B cell (primary cell): Measurements from ENCODE around the gene UBR2. TPM values are rescaled to one million over a fixed set of nuclear protein-coding genes. Genes with fewer than 3 reads are reported as not detected.

ENCODE experiments used
- ATAC-seq: fragments of 200-7000 bp; cut with Tn5 transposase; one replicate; pipeline ENCODE4 v1.10.0; 2021; ENCODE audit warnings: low read depth, mild to moderate bottlenecking, moderate number of reproducible peaks, moderate library complexity
- CTCF ChIA-PET: fragments of 350-600 bp; sonication (Branson Sonifier 250); formaldehyde crosslinking; loops from one replicate; lab custom pipeline; 2021; ENCODE audit warnings: antibody characterized with exemption, inconsistent platforms; lab: Charles Lee
- POLR2A ChIA-PET: fragments of 350-600 bp; sonication (Branson Sonifier 250); formaldehyde crosslinking; loops from one replicate; lab custom pipeline; 2021; ENCODE audit warnings: antibody characterized with exemption; lab: Charles Lee
- DNase-seq: peaks from one replicate; pipeline ENCODE4 v3.0.0; 2013
- H2AFZ ChIP-seq: 2 replicates; pipeline ENCODE4 v1.6.1; 2012; ENCODE audit warnings: mild to moderate bottlenecking, low read depth, low read length; ENCODE audit not compliant: insufficient read depth, poor library complexity, severe bottlenecking
- H3K27ac ChIP-seq, 2 donors: 1 replicate in 1 of 2; 2 replicates in 1 of 2; pipeline ENCODE4 v1.5.1; 2012 to 2013; ENCODE audit warnings: low read length in 2 of 2, mild to moderate bottlenecking in 2 of 2, moderate library complexity in 1 of 2
- H3K27me3 ChIP-seq, 4 experiments: fragments of 200-600 bp in 1 of 4; sonication (generic) in 1 of 4; replicated peaks in 1 of 4; 1 replicate in 2 of 4; 2 replicates in 2 of 4; pipeline versions ENCODE4 v1.6.1 to v1.7.0; 2013 to 2016; ENCODE audit warnings: low read length in 3 of 4, mild to moderate bottlenecking in 2 of 4, mixed read lengths in 1 of 4, moderate library complexity in 1 of 4; ENCODE audit not compliant: insufficient read depth in 4 of 4, control insufficient read depth in 3 of 4; ENCODE audit errors: control extremely low read depth in 1 of 4
- H3K36me3 ChIP-seq, 2 experiments: replicated peaks in 1 of 2; 1 replicate in 1 of 2; 2 replicates in 1 of 2; pipeline versions ENCODE4 v1.6.1 to v1.7.1; 2013; ENCODE audit warnings: low read length in 1 of 2; ENCODE audit not compliant: insufficient read depth in 2 of 2, control insufficient read depth in 1 of 2; ENCODE audit errors: control extremely low read depth in 1 of 2, extremely low read depth in 1 of 2
- H3K4me1 ChIP-seq, 2 donors: fragments of 200-600 bp in 1 of 2; sonication (generic) in 1 of 2; 1 replicate in 1 of 2; 2 replicates in 1 of 2; pipeline versions ENCODE4 v1.5.1 to v1.6.1; 2013 to 2017; ENCODE audit warnings: low read length in 2 of 2; ENCODE audit not compliant: control insufficient read depth in 2 of 2, insufficient read depth in 2 of 2
- H3K4me2 ChIP-seq: replicated peaks from 2 replicates; pipeline ENCODE3; 2012; ENCODE audit warnings: mild to moderate bottlenecking, low read depth, low read length; ENCODE audit not compliant: poor library complexity, severe bottlenecking
- H3K4me3 ChIP-seq, 5 experiments: fragments of 200-600 bp in 1 of 5; sonication (generic) in 1 of 5; 1 replicate in 3 of 5; 2 replicates in 2 of 5; pipeline versions ENCODE4 v1.5.1 to v1.7.0; 2011 to 2016; ENCODE audit warnings: low read length in 4 of 5, mild to moderate bottlenecking in 4 of 5, low read depth in 2 of 5, control low read depth in 1 of 5, moderate library complexity in 1 of 5; ENCODE audit not compliant: insufficient read depth in 1 of 5; ENCODE audit errors: control extremely low read depth in 1 of 5, extremely low read depth in 1 of 5
- H3K79me2 ChIP-seq: fragments of 200-600 bp; sonication (generic); one replicate; pipeline ENCODE4 v1.6.0; 2016; ENCODE audit warnings: low read length; ENCODE audit not compliant: control insufficient read depth, insufficient read depth
- H3K9ac ChIP-seq: fragments of 200-600 bp; sonication (generic); 2 replicates; pipeline ENCODE4 v1.6.1; 2017; ENCODE audit warnings: mild to moderate bottlenecking, low read length, moderate library complexity
- H3K9me3 ChIP-seq, 3 donors: one replicate each; pipeline versions ENCODE4 v1.6.1 to v1.7.1; 2013; ENCODE audit warnings: low read length in 2 of 3; ENCODE audit not compliant: control insufficient read depth in 2 of 3, insufficient read depth in 1 of 3; ENCODE audit errors: control extremely low read depth in 1 of 3
- H4K20me1 ChIP-seq: 2 replicates; pipeline ENCODE4 v1.6.0; 2012; ENCODE audit warnings: mild to moderate bottlenecking, low read length; ENCODE audit not compliant: insufficient read depth, control insufficient read depth, poor library complexity, severe bottlenecking
- H3K27ac Mint-ChIP-seq: one replicate; pipeline ENCODE4 v1.8.0; 2021; ENCODE audit warnings: mixed read lengths
- H3K27me3 Mint-ChIP-seq: one replicate; pipeline ENCODE4 v1.8.0; 2021; ENCODE audit warnings: mixed read lengths
- H3K4me1 Mint-ChIP-seq: one replicate; pipeline ENCODE4 v1.8.0; 2021; ENCODE audit warnings: mixed read lengths
- H3K4me3 Mint-ChIP-seq: one replicate; pipeline ENCODE4 v1.8.0; 2021; ENCODE audit warnings: mixed read lengths
- H3K9me3 Mint-ChIP-seq: one replicate; pipeline ENCODE4 v1.8.0; 2022; ENCODE audit warnings: mixed read lengths; ENCODE audit not compliant: insufficient read depth
- EZH2 ChIP-seq: IDR thresholded peaks from 2 replicates; pipeline ENCODE4 v1.6.1; 2012; ENCODE audit warnings: borderline replicate concordance, low read depth, mild to moderate bottlenecking, moderate library complexity, low read length; ENCODE audit not compliant: insufficient read depth, poor library complexity, severe bottlenecking
- WGBS: methylation state at CpG from one replicate; pipeline ENCODE4 v1.1.5; 2013; ENCODE audit warnings: missing lambda C conversion rate; ENCODE audit not compliant: insufficient coverage; 5-methylcytosine and 5-hydroxymethylcytosine counted together
- intact Hi-C: fragments of 100-400 bp; cut with micrococcal nuclease; formaldehyde crosslinking; loops from one replicate; pipeline ENCODE4 v1.10.0; 2022
- polyA plus RNA-seq: library from polyadenylated mRNA; depleted of rRNA; stranded (reverse); fragments of >200 nt; gene quantifications from 2 replicates; pipeline ENCODE4 v1.2.3, GENCODE V29; 2012
- total RNA-seq, 2 donors: library from RNA; stranded (reverse); fragments of 120-200 nt in 1 of 2; gene quantifications; 1 replicate in 1 of 2; 2 replicates in 1 of 2; pipeline versions ENCODE4 v1.2.3 to v1.2.4, GENCODE V29; 2013 to 2022
- TF ChIP-seq, protein P1 (sequence below): fragments of 200-600 bp; IDR thresholded peaks from one replicate; pipeline ENCODE4 v1.8.0; 2022; ENCODE audit warnings: antibody characterized with exemption, mild to moderate bottlenecking

Gene UBR2
- total and polyA plus RNA-seq, 2 donors (not counting 1 experiment from before 2014, with no cell fraction given), result 9.7 to 56.2 TPM

DNA sequence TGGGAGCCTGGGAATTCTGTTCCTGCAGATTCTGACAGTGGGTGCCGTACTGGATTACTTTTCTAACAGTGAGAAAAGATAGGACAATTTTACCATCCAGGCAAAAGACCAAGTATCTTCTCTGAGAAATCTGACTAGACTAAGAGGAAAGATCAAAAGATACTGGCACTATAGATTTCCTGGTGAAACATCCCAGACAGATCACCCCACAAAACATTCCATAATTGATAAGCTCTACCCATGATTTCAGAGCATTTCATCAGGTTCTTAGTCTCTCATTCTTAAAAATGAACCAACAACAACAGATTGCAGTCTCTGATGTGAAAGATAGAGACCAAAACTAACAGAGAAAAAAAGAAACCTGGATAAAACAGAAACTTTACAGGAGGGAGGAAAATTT lies 13.6 kb upstream of the UBR2 start:
- no CpG with 5 or more reads among the region's 1 CpG for WGBS
- Histone ChIP-seq H4K20me1 (no peaks in the 10 kb centered on the region), H3K9me3 (peaks cover 0 to 6% (median 0%) of the 10 kb centered on the region in 3 donors), H2AFZ (no peak overlapping the region), H3K4me1 (peaks cover 11 to 13% of the 10 kb centered on the region in 2 donors), H3K27ac (no peak overlapping the region), H3K27me3 (peaks cover 0 to 7% (median 0%) of the 10 kb centered on the region in 4 experiments), H3K36me3 (no peaks in the 10 kb centered on the region), H3K4me3 (no peak overlapping the region), H3K9ac (no peak overlapping the region), H3K79me2 (no peaks in the 10 kb centered on the region), H3K4me2 (no peak overlapping the region)
- intact Hi-C loops, result no loop called here
- H3K4me3 Mint-ChIP-seq, result no peak overlapping the region
- H3K27me3 Mint-ChIP-seq, result peaks cover 7% of the 10 kb centered on the region
- peaks cover 14% of the 10 kb centered on the region for H3K4me1 Mint-ChIP-seq
- CTCF ChIA-PET, result interaction anchor here (1.2 kb wide), 1 partner anchor 335 kb away, joined by 3 read pairs; no protein-coding TSS in a partner anchor
- ATAC-seq, result no peak
- no peak overlapping the region for H3K27ac Mint-ChIP-seq
- POLR2A ChIA-PET, result interaction anchor here (0.6 kb wide), 1 partner anchor 774 kb away, joined by 5 read pairs; no protein-coding TSS in a partner anchor
- TF ChIP-seq EZH2, result no peak
- TF ChIP-seq, protein P1, sequence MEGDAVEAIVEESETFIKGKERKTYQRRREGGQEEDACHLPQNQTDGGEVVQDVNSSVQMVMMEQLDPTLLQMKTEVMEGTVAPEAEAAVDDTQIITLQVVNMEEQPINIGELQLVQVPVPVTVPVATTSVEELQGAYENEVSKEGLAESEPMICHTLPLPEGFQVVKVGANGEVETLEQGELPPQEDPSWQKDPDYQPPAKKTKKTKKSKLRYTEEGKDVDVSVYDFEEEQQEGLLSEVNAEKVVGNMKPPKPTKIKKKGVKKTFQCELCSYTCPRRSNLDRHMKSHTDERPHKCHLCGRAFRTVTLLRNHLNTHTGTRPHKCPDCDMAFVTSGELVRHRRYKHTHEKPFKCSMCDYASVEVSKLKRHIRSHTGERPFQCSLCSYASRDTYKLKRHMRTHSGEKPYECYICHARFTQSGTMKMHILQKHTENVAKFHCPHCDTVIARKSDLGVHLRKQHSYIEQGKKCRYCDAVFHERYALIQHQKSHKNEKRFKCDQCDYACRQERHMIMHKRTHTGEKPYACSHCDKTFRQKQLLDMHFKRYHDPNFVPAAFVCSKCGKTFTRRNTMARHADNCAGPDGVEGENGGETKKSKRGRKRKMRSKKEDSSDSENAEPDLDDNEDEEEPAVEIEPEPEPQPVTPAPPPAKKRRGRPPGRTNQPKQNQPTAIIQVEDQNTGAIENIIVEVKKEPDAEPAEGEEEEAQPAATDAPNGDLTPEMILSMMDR, result no peak
- DNase-seq, result no peak
- H3K9me3 Mint-ChIP-seq, result no peaks in the 10 kb centered on the region

DNA sequence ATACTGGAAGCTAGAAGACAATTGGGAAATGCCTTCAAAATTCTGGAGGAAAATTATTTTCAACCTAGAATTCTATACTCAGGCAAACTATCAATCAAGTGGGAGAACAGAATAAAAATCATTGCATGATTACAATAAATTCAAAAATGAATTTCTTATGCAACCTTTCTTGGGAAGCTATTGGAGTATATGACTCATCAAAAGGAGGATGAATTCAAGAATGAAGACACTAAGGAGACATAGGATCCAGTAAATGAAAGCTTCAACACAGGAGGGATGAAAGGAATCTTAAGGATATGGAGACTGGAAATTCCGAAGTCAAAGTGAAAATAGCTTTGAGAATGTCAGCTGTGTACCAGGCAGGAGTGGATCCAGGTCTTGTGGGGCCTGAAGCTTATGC lies 12.6 kb upstream of the UBR2 start:
- peaks cover 11 to 18% of the 10 kb centered on the region in 2 donors for H3K4me1 ChIP-seq
- no peak overlapping the region for H3K27ac ChIP-seq
- ChIA-PET CTCF (interaction anchor here (0.7 to 1.3 kb wide), 4 partner anchors 9 to 464 kb away, joined by 3 read pairs; no protein-coding TSS in a partner anchor), POLR2A (interaction anchor here (0.5 to 1.2 kb wide), 2 partner anchors 13 to 869 kb away, joined by 3 to 4 read pairs; partner anchors contain the start of gene UBR2)
- H3K4me1 Mint-ChIP-seq, result peaks cover 18% of the 10 kb centered on the region
- no peak for DNase-seq
- H3K27me3 Mint-ChIP-seq, result peaks cover 7% of the 10 kb centered on the region
- H2AFZ ChIP-seq, result no peak overlapping the region
- no peak for ATAC-seq
- WGBS, result 100% methylated on average over 1 of the region's 1 CpG
- intact Hi-C loops, result no loop called here
- TF ChIP-seq EZH2, result no peak
- TF ChIP-seq, protein P1, result no peak
- peaks cover 0 to 7% (median 0%) of the 10 kb centered on the region in 4 experiments for H3K27me3 ChIP-seq
- no peaks in the 10 kb centered on the region for H3K9me3 Mint-ChIP-seq
- H3K9me3 ChIP-seq, result peaks cover 0 to 6% (median 0%) of the 10 kb centered on the region in 3 donors
- H3K4me2 ChIP-seq, result no peak overlapping the region
- H3K36me3 ChIP-seq, result no peaks in the 10 kb centered on the region
- H3K9ac ChIP-seq, result no peak overlapping the region
- H4K20me1 ChIP-seq, result no peaks in the 10 kb centered on the region
- no peak overlapping the region for H3K4me3 ChIP-seq
- no peaks in the 10 kb centered on the region for H3K79me2 ChIP-seq
- H3K4me3 Mint-ChIP-seq, result no peak overlapping the region
- no peak overlapping the region for H3K27ac Mint-ChIP-seq
